K562 treated with DMSO at 1 percent for 24 hours (cell line): Measurements from ENCODE around the gene DRD2. TPM values are rescaled to one million over a fixed set of nuclear protein-coding genes. Genes with fewer than 3 reads are reported as not detected.

ENCODE experiments used
- total RNA-seq: library from RNA; unstranded; fragments of 300-600 nt; gene quantifications from 2 replicates; pipeline ENCODE4 v1.2.3, GENCODE V29; 2022; ENCODE audit warnings: low read depth; ENCODE audit not compliant: insufficient read depth

The DRD2 gene
- not detected in 2 replicates for total RNA-seq

DNA sequence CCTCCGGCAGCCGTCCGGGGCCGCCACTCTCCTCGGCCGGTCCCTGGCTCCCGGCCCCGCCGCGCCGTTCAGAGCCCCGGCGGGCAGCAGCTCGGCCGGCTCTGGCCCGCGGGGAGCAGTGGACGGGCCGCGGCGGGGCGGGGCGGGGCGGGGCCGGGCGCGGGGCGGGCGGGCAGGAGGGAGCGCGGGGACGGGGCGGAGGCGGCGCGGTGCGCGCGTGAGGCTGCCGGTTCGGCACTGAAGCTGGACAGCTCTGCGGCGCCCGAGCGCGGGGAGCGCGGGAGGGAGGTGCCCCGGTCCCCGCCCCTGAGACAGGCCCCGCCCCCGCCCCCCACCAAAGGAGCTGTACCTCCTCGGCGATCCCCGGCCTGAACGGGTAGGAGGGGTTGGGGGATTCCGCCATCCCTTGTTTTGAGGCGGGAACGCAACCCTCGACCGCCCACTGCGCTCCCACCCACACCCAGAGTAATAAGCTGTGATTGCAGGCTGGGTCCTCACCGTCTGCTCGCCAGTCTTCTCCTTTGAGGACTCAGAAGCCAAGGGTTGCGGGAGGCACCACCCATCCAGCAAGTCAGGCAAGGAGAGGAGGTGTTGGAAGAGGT lies at the start of gene DRD2:
DRD2 (minus strand) TSS at position 239 of the 602 bp plus-strand sequence. CDS start 50,747 bp downstream, outside the sequence.

GRCh38 chr11:113387605-113388211 lies 87.5 kb downstream of the DRD2 start, which contains the start of gene ANKK1:
TSS of gene ANKK1 (plus strand) at chr11:113387779. CDS start at chr11:113387885, 106 bp downstream.

Other genes with a start within 250 kb of the DRD2 start
- gene TTC12, start 160.8 kb downstream of the DRD2 start, total RNA-seq, result 5.2 and 6.8 TPM in 2 replicates
- gene ANKK1, start 87.6 kb downstream of the DRD2 start, total RNA-seq, result not detected in 2 replicates
- not detected in 2 replicates for gene TMPRSS5, start 230.9 kb upstream of the DRD2 start, total RNA-seq